ENCODE measurements around the gene LMNTD2.
A peak's percentile ranks its signal among the peaks of the same experiment; 100 is the strongest.

LMNTD2 gene

GRCh38 chr11:551596-551995 lies 8.9 kb downstream of the LMNTD2 start:
- DNase-seq (ENCODE audit: low read depth in 2 of 2): no peak

- no peak for DNase-seq (ENCODE audit: low read depth in 2 of 2)
Measured at GRCh38 chr11:551131-551530, 9.4 kb downstream of the LMNTD2 start.

- no peak for DNase-seq (ENCODE audit: low read depth in 2 of 2)
Measured at GRCh38 chr11:550746-551085, 9.8 kb downstream of the LMNTD2 start.

- DNase-seq (ENCODE audit: low read depth in 2 of 2): no peak
Measured at GRCh38 chr11:550021-550745, 10.4 kb downstream of the LMNTD2 start.

- DNase-seq (ENCODE audit: low read depth in 2 of 2): no peak
Measured at GRCh38 chr11:548700-549603, 11.6 kb downstream of the LMNTD2 start.

GRCh38 chr11:545171-545570 lies 15.4 kb downstream of the LMNTD2 start:
- DNase-seq (ENCODE audit: low read depth in 2 of 2): no peak

GRCh38 chr11:544817-545166 lies 15.7 kb downstream of the LMNTD2 start:
- no peak for DNase-seq (ENCODE audit: low read depth in 2 of 2)

- no peak for DNase-seq (ENCODE audit: low read depth in 2 of 2)
Measured at GRCh38 chr11:541433-541885, 19.1 kb downstream of the LMNTD2 start.

GRCh38 chr11:540583-541432 lies 19.7 kb downstream of the LMNTD2 start:
- no peak for DNase-seq (ENCODE audit: low read depth in 2 of 2)

GRCh38 chr11:539971-540481 lies 20.5 kb downstream of the LMNTD2 start:
- no peak for DNase-seq (ENCODE audit: low read depth in 2 of 2)

GRCh38 chr11:538431-539051 lies 22.0 kb downstream of the LMNTD2 start:
- no peak for DNase-seq (ENCODE audit: low read depth in 2 of 2)

GRCh38 chr11:537622-538430 lies 22.7 kb downstream of the LMNTD2 start:
- no peak for DNase-seq (ENCODE audit: low read depth in 2 of 2)

- DNase-seq (ENCODE audit: low read depth in 2 of 2): peak; percentile 88 to 93
Measured at GRCh38 chr11:536841-537621, 23.5 kb downstream of the LMNTD2 start, which contains the start of gene LRRC56. TSS of gene LRRC56 (plus strand) at chr11:537527. CDS start at chr11:540685, 3,158 bp downstream.

- peak; percentile 93 to 97 for DNase-seq (ENCODE audit: low read depth in 2 of 2)
Measured at GRCh38 chr11:535519-536454, 24.8 kb downstream of the LMNTD2 start, which contains the start of gene HRAS. TSS of gene HRAS (minus strand) at chr11:535576.

GRCh38 chr11:535210-535518 lies 25.4 kb downstream of the LMNTD2 start:
- peak in 1 of 2 donors; percentile 32 for DNase-seq (ENCODE audit: low read depth in 2 of 2)

GRCh38 chr11:534396-535209 lies 25.9 kb downstream of the LMNTD2 start:
- DNase-seq (ENCODE audit: low read depth in 2 of 2): peak in 1 of 2 donors; percentile 28

- no peak for DNase-seq (ENCODE audit: low read depth in 2 of 2)
Measured at GRCh38 chr11:533586-534395, 26.7 kb downstream of the LMNTD2 start.
